Trophoblast cell (in vitro differentiated cells and primary cell): ENCODE data around the gene ZP1.

Experiments used
- DNase-seq, 2 donors: peaks; one replicate each; pipeline ENCODE4 v3.0.0-alpha.2; 2016
- H2AFZ ChIP-seq: 2 replicates; pipeline ENCODE4 v1.6.1; 2013; ENCODE audit warnings: low read length, moderate library complexity, mild to moderate bottlenecking; ENCODE audit not compliant: insufficient read depth, poor library complexity
- H2AK5ac ChIP-seq: 2 replicates; pipeline ENCODE4 v1.6.1; 2013; ENCODE audit warnings: mild to moderate bottlenecking, low read length
- H2BK120ac ChIP-seq: 2 replicates; pipeline ENCODE4 v1.6.1; 2013; ENCODE audit warnings: low read length, mild to moderate bottlenecking, moderate library complexity; ENCODE audit not compliant: insufficient read depth, poor library complexity
- H2BK12ac ChIP-seq: 2 replicates; pipeline ENCODE4 v1.6.1; 2013; ENCODE audit warnings: mild to moderate bottlenecking, low read length, moderate library complexity
- H2BK5ac ChIP-seq: 2 replicates; pipeline ENCODE4 v1.6.1; 2013; ENCODE audit warnings: low read length, low read depth, moderate library complexity, mild to moderate bottlenecking; ENCODE audit not compliant: poor library complexity
- H3K14ac ChIP-seq: 2 replicates; pipeline ENCODE4 v1.6.1; 2013; ENCODE audit warnings: mild to moderate bottlenecking, low read length
- H3K18ac ChIP-seq: 2 replicates; pipeline ENCODE4 v1.6.1; 2013; ENCODE audit warnings: mild to moderate bottlenecking, low read length
- H3K23ac ChIP-seq: 2 replicates; pipeline ENCODE4 v1.6.1; 2013; ENCODE audit warnings: low read length
- H3K27ac ChIP-seq: 2 replicates; pipeline ENCODE4 v1.5.1; 2013; ENCODE audit warnings: low read depth, mild to moderate bottlenecking, inconsistent platforms, low read length, moderate library complexity
- H3K27me3 ChIP-seq: 2 replicates; pipeline ENCODE4 v1.6.1; 2013; ENCODE audit warnings: inconsistent platforms, mild to moderate bottlenecking, low read length, moderate library complexity; ENCODE audit not compliant: insufficient read depth
- H3K36me3 ChIP-seq, 2 experiments: 1 replicate in 1 of 2; 2 replicates in 1 of 2; pipeline ENCODE4 v1.6.1; 2013; ENCODE audit warnings: low read length in 2 of 2, mild to moderate bottlenecking in 2 of 2, moderate library complexity in 1 of 2; ENCODE audit not compliant: insufficient read depth in 2 of 2, control insufficient read depth in 1 of 2
- H3K4ac ChIP-seq: 2 replicates; pipeline ENCODE4 v1.6.1; 2013; ENCODE audit warnings: low read depth, mild to moderate bottlenecking, low read length, moderate library complexity
- H3K4me1 ChIP-seq, 2 experiments: 1 replicate in 1 of 2; 2 replicates in 1 of 2; pipeline ENCODE4 v1.6.1; 2013; ENCODE audit warnings: low read length in 2 of 2, mild to moderate bottlenecking in 2 of 2, moderate library complexity in 1 of 2; ENCODE audit not compliant: insufficient read depth in 2 of 2, control insufficient read depth in 1 of 2
- H3K4me2 ChIP-seq: 2 replicates; pipeline ENCODE4 v1.6.1; 2013; ENCODE audit warnings: inconsistent platforms, mild to moderate bottlenecking, low read length, moderate library complexity
- H3K4me3 ChIP-seq: 2 replicates; pipeline ENCODE4 v1.5.1; 2013; ENCODE audit warnings: mild to moderate bottlenecking, low read depth, low read length, inconsistent platforms
- H3K79me1 ChIP-seq: one replicate; pipeline ENCODE4 v1.6.1; 2013; ENCODE audit warnings: low read length
- H3K79me2 ChIP-seq: 2 replicates; pipeline ENCODE4 v1.6.1; 2013; ENCODE audit warnings: low read length, mild to moderate bottlenecking; ENCODE audit not compliant: control insufficient read depth, insufficient read depth, poor library complexity
- H3K9ac ChIP-seq: 2 replicates; pipeline ENCODE4 v1.6.1; 2013; ENCODE audit warnings: mild to moderate bottlenecking, low read length
- H3K9me3 ChIP-seq: 2 replicates; pipeline ENCODE4 v1.6.1; 2013; ENCODE audit warnings: low read depth, mild to moderate bottlenecking, control low read depth, inconsistent platforms, low read length; ENCODE audit not compliant: insufficient read depth
- H4K12ac ChIP-seq: 2 replicates; pipeline ENCODE4 v1.6.1; 2013; ENCODE audit warnings: low read depth, mild to moderate bottlenecking, low read length, moderate library complexity
- H4K8ac ChIP-seq: 2 replicates; pipeline ENCODE4 v1.6.1; 2013; ENCODE audit warnings: low read depth, mild to moderate bottlenecking, low read length, moderate library complexity
- H4K91ac ChIP-seq: one replicate; pipeline ENCODE4 v1.6.1; 2013; ENCODE audit warnings: low read depth, mild to moderate bottlenecking, low read length, moderate library complexity
- WGBS: extraction: QIAGEN DNeasy Blood & Tissue Kit; methylation state at CpG from one replicate; pipeline ENCODE4 v1.1.7; 2013; ENCODE audit warnings: missing lambda C conversion rate; ENCODE audit not compliant: insufficient read length, insufficient coverage; ENCODE audit errors: extremely low coverage; 5-methylcytosine and 5-hydroxymethylcytosine counted together

Gene ZP1

GRCh38 chr11:60831143-60831500, 36.2 kb upstream of the ZP1 start:
- no peak overlapping the region for H2BK12ac ChIP-seq
- no peak overlapping the region for H2AK5ac ChIP-seq
- no peak overlapping the region for H3K4me3 ChIP-seq
- H3K9me3 ChIP-seq, result no peaks in the 10 kb centered on the region
- H3K18ac ChIP-seq, result no peak overlapping the region
- no peaks in the 10 kb centered on the region for H3K27me3 ChIP-seq
- WGBS, result no CpG with 5 or more reads among the region's 8 CpGs
- H4K8ac ChIP-seq, result no peak overlapping the region
- no peak overlapping the region for H2BK5ac ChIP-seq
- H3K36me3 ChIP-seq, result no peaks in the 10 kb centered on the region
- H4K12ac ChIP-seq, result no peak overlapping the region
- no peak overlapping the region for H4K91ac ChIP-seq
- H3K79me1 ChIP-seq, result no peaks in the 10 kb centered on the region
- H2AFZ ChIP-seq, result no peak overlapping the region
- H2BK120ac ChIP-seq, result no peak overlapping the region
- no peak overlapping the region for H3K4me2 ChIP-seq
- H3K79me2 ChIP-seq, result no peaks in the 10 kb centered on the region
- no peak overlapping the region for H3K23ac ChIP-seq
- no peak overlapping the region for H3K14ac ChIP-seq
- H3K9ac ChIP-seq, result no peak overlapping the region
- no peak overlapping the region for H3K4ac ChIP-seq
- H3K27ac ChIP-seq, result no peak overlapping the region
- DNase-seq, result peak; percentile 86 to 96
- H3K4me1 ChIP-seq, result no peaks in the 10 kb centered on the region

DNA sequence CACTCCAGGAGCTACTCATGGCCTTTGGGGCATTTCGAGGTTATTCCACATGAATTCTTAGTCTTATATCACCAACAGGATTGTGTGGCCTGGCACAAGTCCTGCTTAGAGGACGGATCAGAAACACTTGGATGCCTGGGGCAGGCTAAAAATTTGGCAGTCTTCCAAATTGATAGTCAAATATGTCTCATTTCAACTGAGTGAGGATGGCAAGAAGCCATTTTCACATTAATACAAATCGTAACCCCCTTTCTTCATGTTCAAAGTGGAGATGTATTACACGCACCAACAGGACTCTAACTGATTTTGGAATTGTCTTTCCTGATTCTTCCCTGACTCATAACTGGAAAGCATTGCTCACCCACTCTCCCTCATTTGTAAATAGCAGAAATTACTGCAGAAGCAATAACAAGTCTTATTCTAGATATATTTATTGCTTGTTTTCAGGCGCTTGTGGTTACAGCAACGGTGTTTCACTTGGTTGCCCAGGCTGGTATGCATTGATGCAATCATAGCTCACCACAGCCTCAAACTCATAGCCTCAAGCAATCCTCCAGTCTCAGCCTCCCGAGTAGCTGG, 35.8 kb upstream of the ZP1 start:
- H2AFZ ChIP-seq, result no peak overlapping the region
- H2BK120ac ChIP-seq, result no peak overlapping the region
- no peaks in the 10 kb centered on the region for H3K79me2 ChIP-seq
- no peak overlapping the region for H4K8ac ChIP-seq
- no peaks in the 10 kb centered on the region for H3K27me3 ChIP-seq
- no peak overlapping the region for H4K12ac ChIP-seq
- no peak overlapping the region for H3K4me2 ChIP-seq
- no peak overlapping the region for H3K14ac ChIP-seq
- H4K91ac ChIP-seq, result no peak overlapping the region
- peak; percentile 44 to 69 for DNase-seq
- no CpG with 5 or more reads among the region's 7 CpGs for WGBS
- H3K4me3 ChIP-seq, result no peak overlapping the region
- H2AK5ac ChIP-seq, result no peak overlapping the region
- H3K9me3 ChIP-seq, result no peaks in the 10 kb centered on the region
- H3K4ac ChIP-seq, result no peak overlapping the region
- H3K18ac ChIP-seq, result no peak overlapping the region
- no peak overlapping the region for H3K23ac ChIP-seq
- no peaks in the 10 kb centered on the region for H3K4me1 ChIP-seq
- no peak overlapping the region for H2BK5ac ChIP-seq
- no peaks in the 10 kb centered on the region for H3K79me1 ChIP-seq
- H3K9ac ChIP-seq, result no peak overlapping the region
- no peak overlapping the region for H2BK12ac ChIP-seq
- H3K36me3 ChIP-seq, result no peaks in the 10 kb centered on the region
- H3K27ac ChIP-seq, result no peak overlapping the region

- H3K36me3 ChIP-seq, result no peaks in the 10 kb centered on the region
- no peak overlapping the region for H2BK5ac ChIP-seq
- no peak for DNase-seq
- no peak overlapping the region for H2BK120ac ChIP-seq
- no peaks in the 10 kb centered on the region for H3K9me3 ChIP-seq
- H3K4ac ChIP-seq, result no peak overlapping the region
- H3K14ac ChIP-seq, result no peak overlapping the region
- no peak overlapping the region for H3K9ac ChIP-seq
- H3K4me2 ChIP-seq, result no peak overlapping the region
- H3K79me2 ChIP-seq, result no peaks in the 10 kb centered on the region
- H3K18ac ChIP-seq, result no peak overlapping the region
- no peak overlapping the region for H2BK12ac ChIP-seq
- peaks cover 0 to 3% of the 10 kb centered on the region in 2 experiments for H3K4me1 ChIP-seq
- H2AK5ac ChIP-seq, result no peak overlapping the region
- no peak overlapping the region for H4K91ac ChIP-seq
- no CpG with 5 or more reads among the region's 7 CpGs for WGBS
- H3K23ac ChIP-seq, result no peak overlapping the region
- H2AFZ ChIP-seq, result no peak overlapping the region
- H3K27ac ChIP-seq, result no peak overlapping the region
- no peak overlapping the region for H4K12ac ChIP-seq
- no peaks in the 10 kb centered on the region for H3K79me1 ChIP-seq
- H3K27me3 ChIP-seq, result no peaks in the 10 kb centered on the region
- no peak overlapping the region for H4K8ac ChIP-seq
- H3K4me3 ChIP-seq, result no peak overlapping the region
Measured at GRCh38 chr11:60834742-60835533, 32.4 kb upstream of the ZP1 start.

- H3K36me3 ChIP-seq, result no peaks in the 10 kb centered on the region
- H3K27ac ChIP-seq, result no peak overlapping the region
- H4K91ac ChIP-seq, result no peak overlapping the region
- no peak overlapping the region for H4K12ac ChIP-seq
- no peak overlapping the region for H3K9ac ChIP-seq
- H3K27me3 ChIP-seq, result no peaks in the 10 kb centered on the region
- H3K18ac ChIP-seq, result no peak overlapping the region
- peaks cover 1% of the 10 kb centered on the region for H3K79me1 ChIP-seq
- no CpG with 5 or more reads among the region's 3 CpGs for WGBS
- no peaks in the 10 kb centered on the region for H3K9me3 ChIP-seq
- H3K14ac ChIP-seq, result no peak overlapping the region
- H2BK5ac ChIP-seq, result no peak overlapping the region
- H3K4me2 ChIP-seq, result no peak overlapping the region
- no peak for DNase-seq
- no peak overlapping the region for H2AFZ ChIP-seq
- no peak overlapping the region for H3K23ac ChIP-seq
- no peak overlapping the region for H3K4me3 ChIP-seq
- no peak overlapping the region for H2BK120ac ChIP-seq
- no peak overlapping the region for H2AK5ac ChIP-seq
- no peaks in the 10 kb centered on the region for H3K79me2 ChIP-seq
- H3K4me1 ChIP-seq, result peaks cover 0 to 3% of the 10 kb centered on the region in 2 experiments
- H2BK12ac ChIP-seq, result no peak overlapping the region
- H3K4ac ChIP-seq, result no peak overlapping the region
- H4K8ac ChIP-seq, result no peak overlapping the region
Measured at GRCh38 chr11:60835534-60835846, 31.9 kb upstream of the ZP1 start.
